T-helper 22 cell (primary cell): ENCODE measurements around the gene MYL7.
"Not testable (repeated sequence)": the region's sequence is repeated elsewhere in the genome, so short reads cannot be mapped to it uniquely, and the experiment has no call there.

Experiments used
- DNase-seq: peaks from one replicate; pipeline ENCODE4 v3.0.0-alpha.2; 2020; ENCODE audit warnings: low read depth

The MYL7 gene

DNA sequence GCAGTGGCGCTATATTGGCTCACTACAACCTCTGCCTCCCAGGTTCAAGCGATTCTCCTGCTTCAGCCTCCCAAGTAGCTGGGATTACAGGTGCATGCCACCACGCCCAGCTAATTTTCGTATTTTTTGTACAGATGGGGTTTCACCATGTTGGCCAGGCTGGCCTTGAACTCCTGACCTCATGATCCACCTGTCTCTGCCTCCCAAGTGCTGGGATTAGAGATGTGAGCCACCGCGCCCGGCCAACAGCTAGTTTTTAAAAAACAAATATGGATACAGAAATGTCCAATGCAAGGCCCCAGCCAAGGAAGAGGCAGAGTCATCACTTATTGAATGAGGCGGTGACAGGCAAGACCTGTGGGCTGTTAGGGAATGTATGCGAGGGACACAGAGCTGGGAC is 30.8 kb upstream of the MYL7 start:
- DNase-seq: not testable (repeated sequence)

DNA sequence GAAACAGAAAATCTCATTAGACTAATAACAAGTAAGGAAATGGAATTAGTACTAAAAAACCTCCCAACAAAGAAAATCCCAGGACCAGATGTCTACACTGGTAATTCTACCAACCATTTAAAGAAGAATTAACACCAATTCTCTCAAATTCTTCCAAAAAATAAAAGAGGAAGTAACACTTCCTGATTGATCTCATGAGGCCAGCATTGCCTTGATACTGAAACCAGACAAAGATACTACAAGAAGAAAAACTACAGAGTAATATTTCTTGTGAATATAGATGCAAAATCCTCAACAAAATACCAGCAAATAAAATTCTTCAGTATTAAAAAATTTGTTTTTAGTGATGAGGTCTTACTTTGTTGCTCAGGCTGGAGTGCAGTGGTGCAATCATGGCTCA is 26.8 kb upstream of the MYL7 start:
- no peak for DNase-seq

DNA sequence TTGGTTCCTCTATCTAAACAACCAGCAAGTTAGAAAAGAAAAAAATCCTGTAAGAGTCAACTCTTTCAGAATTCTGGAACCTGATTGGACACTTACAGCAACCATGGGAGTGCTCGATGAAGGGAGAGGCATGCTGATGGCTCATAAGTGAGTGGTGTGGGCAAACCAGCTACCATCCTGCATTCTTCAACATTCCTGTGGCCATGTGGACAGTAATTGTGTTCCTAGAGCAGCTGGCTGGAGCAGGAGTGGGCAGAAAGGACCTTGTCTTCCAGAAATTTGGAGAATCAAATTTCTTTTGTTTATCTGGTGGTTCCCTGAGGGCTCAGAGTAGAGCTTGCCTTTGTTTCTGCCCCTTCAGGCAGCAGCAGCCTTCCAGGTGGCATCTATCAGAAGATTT is 22.5 kb upstream of the MYL7 start:
- no peak for DNase-seq

DNA sequence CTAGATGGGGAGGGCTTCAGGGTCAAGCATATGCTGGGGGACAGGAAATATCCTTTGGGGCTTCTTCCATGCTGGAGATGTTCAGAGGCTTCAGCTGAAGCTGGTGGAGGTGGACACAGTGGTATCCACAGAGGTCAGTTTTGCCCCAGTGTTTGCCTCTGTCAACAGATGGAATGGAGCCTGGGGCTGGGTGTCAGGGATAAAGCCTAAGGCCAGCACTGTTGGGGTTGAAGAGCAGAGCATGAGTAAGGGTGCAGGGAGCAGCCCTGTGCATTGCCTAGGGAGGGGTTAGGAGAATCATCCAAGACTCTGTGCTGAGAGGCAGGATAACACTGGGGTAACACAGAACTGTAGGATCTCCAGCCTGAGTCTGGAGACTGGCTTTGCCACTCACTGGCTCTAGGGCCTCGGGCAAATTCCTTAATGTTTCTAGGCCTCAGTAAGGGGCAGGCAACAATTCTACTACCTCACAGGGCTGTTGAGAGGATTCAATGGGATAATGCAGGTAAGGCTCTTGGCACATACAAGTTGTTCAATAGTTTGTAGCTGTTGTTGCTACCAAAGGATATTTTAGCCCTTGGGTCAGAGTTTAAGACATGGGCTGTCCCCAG is 21.8 kb upstream of the MYL7 start:
- no peak for DNase-seq

DNA sequence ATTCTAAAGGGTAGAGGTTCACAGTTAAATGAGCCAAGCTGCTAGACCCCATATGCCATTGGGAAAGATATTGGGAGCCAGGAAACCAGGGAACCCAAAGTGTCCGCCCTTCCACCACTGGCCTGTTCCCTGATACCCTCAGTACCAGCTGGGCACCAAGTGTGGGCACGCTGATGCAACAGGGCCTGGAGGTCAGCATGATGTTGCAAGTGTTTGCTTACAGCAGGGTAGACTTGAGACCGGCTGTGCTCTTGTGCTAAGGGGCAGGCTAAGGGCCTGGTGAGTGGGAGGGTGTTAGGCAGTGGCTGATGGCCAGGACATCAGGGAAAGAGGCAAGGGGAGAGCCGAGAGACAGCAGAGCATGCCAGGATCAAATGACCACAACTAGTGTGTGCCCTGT is 21.0 kb upstream of the MYL7 start:
- no peak for DNase-seq

DNA sequence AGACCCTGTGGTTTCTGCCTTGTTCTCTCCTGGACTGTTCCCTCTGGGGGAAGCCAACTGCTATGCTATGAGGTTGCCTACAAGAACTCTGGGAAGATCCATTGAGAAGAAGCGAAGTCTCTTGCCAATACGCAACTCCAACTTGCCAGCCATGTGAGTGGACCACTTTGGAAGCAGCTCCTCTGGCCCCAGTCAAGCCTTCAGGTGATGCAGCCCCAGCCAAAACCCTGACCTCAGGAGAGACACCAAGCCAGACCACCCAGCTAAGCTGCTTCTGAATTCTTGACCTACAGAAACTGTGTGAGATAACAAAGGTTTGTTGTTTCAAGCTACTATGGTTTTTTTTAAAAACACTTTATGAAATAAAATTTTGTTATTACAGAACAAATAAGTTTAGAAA is 20.2 kb upstream of the MYL7 start:
- DNase-seq: no peak

DNA sequence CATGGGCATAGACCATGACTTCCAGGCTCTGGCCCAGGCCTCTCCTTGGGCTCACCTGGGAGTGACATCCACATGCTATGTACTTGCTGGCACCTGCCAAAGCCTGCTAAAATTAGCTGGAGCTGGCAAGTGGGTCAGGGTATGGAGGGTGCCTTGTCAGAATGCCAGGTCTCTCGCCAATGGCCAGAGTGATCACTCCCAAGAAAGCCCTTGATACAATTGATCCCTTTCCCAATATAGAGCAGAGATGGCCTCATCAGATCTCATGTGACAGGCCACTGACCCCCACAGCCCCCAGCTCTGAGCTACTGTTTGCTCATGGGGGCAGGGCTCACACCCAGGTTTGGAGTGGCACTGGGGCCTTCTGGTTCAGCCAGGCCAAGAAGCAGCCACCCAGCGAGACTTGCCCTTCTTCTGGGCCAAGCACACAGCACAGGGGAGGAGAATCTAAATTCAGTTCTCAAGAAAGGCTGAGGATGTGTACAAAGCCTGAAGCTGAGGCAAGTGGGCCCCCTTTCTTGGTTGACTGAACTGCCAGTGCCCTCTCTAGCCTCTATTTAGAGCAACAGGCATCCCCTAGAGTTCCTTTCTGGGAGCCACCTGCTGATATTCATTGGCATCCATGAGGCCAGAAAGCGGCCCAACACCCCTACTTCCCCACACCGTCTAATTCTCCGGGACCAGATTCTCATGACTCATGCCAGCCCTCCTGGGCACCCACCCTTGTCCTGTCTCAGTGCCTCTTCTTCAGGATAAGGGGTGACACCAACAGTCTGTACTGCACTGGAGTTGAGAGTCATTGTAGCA is 18.9 kb upstream of the MYL7 start:
- DNase-seq: no peak

DNA sequence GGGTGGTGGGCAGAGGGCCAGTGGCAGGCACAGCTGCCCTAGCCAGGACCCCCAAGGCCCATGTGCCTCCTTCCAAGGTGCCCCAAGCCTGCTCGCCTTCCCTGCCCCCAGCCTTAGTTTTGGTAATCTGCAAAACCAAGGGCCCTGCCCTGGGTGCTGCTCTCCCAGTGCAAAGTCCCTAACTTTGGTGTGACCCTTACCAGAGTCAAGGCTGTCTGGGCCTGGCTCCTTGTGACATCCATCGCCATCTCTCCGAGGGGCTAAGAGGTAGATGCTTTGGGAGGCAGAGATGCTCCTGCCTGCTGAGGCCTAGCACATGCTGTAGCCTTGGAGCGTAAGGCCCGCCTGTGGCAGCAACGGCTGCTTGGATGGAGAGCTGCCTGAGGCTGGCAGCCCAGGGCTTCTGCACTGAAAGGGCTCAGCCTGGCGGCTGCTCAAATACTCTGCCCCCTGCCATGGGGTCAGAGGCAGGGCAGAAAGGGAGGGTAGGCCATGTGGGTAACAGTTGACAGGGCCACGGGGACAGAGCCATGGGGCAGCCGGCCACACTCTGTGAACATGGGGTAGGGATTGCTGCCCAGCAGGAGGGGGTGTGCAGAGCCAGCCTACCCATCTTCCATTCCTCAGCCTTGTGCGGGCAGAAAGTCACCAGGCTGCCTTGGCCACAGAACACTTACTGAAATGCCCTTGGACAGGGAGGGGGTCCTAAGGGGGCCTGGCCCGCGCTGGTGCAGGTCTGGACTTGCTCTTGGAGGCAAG is 17.9 kb upstream of the MYL7 start:
- no peak for DNase-seq

DNA sequence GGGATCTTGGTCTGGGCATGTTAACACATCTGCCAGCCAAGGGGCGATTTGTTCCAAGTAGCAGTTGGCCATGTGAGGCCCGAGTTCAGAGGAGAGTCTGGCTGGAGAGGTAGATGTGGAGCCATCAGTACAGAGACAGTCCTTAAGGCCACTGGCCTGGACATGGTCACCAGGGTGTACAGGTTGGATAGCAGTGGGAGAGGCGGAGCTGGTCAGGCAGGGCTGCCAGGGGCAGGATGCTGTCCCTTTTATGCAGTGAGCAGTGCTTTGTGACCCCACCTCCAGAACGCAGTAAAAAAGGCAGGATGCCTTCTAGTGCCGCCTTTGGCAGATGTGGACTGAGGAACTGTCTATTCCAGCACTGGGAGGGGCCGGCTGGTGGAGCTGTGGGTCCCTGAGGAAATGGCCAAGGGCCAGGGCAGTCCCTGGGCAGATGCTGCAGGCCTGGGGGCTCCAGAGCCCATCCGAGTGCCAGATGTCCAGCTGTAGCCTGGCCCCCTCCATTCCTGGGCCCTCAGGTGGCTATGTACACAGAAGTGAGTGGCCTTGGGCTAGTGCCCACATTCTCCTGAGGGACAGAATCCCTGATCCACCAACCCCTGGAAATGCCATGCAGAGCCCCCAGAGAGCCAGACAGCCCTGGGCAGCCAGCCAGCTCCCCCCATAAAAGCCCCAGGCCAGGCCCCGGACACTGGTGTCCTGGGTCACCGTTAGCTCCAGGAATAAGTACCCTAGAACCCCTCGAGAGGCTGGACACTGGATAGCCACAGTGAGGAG is 17.2 kb upstream of the MYL7 start:
- DNase-seq: no peak

DNA sequence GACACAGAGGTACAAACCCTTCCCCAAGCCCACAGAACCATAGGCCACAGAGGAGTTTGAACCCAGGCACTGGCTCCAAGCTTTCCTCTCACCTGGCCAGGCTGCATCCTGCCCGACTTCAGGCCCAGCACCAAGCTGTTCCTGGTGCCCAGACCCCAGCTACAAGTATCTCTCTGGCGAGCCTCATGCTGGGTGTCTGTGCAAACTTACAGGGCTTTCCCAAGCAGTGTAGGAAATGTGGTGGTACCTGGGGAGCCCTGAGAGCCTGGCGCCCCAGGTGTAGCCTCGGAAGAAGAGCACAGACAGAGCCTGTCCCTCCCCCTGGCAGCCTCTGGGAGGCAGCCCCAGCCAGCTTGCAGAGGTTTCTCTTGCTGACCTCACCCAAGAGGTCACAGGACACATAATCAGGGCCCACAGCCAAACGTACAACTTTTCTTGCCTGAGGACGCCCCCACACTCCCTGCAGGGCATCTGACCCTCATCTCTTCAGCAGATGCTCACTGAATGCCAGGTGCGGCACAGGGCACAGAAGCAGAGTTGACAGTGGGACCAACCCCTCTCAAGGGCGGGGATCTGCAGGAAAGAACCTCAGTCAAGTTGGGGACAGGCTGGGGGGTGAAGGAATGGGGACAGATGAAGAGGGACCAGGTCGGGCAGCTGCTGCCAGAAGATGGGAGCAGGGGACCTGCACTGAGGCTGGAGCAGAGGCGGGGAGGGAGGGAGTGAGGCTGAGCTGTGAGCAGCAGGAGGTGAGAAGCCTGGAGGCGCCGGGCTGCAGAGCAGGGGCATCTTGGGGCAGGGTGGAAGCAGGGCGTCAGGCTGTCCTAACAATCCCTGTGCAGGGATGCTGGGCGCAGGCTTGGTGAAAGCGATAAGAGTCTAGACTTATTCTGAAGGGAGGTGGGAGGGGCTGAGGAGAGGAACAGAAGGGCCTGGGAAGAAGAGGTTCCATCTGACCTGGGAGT is 16.3 kb upstream of the MYL7 start:
- no peak for DNase-seq

DNA sequence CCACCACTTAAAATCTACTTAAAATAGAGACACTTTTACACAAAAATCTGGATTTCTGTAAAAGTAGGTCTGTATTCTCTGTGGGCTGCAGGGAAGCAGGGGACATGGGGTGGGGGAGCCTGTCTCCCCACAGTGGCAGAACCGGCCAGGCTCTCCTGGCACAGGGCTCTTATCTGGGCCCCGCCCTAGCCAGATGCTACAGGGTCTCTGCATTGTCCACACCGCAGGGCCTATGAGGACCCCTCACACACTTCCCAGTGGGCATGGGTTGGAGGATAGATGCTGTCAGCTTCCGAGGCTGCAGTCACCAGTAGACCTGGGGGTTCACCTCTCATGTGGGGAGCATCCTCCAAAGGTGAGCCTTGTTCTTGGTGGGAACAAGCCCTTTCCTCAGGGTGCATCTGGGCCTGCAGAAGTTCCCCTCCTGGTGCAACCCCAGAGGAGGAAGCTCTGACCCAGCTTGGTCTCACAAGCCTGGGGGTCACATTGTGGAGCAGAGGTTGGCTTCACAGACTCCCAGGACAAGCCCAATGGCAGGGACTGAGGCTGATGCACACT is 15.4 kb upstream of the MYL7 start:
- DNase-seq: no peak

DNA sequence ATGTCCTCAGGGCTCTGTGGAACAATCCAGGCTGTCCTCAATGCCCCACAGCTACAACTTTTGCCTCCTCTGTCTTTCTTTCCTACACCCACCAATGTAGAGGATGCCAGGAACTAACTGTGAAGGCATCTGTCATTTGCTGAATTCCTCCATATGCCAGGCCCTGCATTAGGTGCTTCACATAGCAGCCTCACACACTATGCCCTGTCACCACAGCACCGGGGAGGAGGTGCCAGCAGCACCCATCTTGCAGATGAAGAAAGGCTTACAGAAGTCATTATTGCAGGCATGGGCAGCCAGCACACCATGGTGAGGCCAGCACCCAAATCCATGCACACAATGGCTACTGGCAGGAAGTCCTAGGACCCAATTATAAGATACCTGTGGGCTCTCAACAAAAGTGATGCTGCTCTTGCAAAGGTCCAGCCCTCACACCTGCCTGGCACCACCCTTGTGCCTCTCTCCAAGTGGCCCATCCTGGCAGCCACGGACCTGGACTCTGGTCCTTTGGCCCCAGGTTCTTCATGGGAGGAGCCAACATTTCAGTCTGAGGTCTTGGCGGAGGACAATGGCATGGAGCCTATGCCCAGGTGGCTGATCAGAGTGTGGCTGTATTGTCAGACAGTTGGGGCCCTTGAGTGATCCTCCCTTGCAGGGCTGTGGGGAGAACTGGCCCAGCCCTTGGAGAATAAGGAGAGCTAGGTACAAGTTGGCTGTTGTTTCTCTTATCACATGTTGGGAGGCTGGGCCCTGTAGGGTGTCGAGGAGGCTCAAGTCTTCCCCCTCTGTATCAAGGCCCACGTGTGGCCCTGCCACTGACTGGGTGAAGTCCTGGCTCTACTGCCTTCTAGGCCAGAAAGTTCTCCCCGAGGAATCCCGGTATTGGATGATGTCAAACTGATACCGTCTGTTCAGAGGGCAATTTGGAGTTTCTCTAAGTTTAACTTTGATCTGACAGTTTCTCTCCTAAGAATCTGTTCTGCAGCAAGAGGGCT is 14.4 kb upstream of the MYL7 start:
- no peak for DNase-seq

DNA sequence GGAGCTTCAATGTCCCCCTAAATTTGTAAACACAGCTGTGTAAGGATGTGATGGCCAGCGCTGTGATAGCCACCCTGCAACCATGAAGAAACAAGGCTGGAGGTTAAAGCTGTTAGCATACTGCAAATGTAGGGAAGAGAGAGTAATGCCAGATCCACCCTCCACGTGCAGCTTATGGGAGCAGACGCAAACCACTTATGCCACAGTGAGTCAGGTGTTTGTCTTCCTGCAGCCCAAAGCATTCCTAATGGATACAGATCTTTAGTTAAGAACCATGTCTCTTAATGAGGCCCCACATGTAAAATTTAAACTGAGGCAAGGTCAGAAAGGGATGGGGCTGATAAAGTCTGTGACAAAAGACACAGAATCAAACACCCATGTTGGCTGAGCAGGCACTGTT is 13.6 kb upstream of the MYL7 start:
- DNase-seq: no peak

DNA sequence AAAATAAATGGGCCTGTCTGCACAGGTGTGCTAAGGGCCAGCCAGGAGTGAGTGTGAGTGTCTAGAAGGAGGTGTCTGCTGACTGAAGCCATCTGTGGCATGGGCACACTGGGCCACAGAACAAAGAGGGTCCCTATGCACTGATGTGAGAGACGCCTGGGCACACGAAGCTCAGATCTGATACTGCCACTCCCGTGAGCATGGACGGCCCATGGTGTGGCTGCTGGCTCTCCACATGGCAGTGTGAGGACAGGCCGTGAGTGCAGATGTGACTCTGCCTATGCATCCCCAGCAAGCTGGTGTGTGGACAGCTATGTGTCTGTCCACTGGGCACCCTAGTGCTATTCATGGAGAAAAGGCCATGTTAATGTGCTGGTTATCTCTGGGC is 12.8 kb upstream of the MYL7 start:
- no peak for DNase-seq

DNA sequence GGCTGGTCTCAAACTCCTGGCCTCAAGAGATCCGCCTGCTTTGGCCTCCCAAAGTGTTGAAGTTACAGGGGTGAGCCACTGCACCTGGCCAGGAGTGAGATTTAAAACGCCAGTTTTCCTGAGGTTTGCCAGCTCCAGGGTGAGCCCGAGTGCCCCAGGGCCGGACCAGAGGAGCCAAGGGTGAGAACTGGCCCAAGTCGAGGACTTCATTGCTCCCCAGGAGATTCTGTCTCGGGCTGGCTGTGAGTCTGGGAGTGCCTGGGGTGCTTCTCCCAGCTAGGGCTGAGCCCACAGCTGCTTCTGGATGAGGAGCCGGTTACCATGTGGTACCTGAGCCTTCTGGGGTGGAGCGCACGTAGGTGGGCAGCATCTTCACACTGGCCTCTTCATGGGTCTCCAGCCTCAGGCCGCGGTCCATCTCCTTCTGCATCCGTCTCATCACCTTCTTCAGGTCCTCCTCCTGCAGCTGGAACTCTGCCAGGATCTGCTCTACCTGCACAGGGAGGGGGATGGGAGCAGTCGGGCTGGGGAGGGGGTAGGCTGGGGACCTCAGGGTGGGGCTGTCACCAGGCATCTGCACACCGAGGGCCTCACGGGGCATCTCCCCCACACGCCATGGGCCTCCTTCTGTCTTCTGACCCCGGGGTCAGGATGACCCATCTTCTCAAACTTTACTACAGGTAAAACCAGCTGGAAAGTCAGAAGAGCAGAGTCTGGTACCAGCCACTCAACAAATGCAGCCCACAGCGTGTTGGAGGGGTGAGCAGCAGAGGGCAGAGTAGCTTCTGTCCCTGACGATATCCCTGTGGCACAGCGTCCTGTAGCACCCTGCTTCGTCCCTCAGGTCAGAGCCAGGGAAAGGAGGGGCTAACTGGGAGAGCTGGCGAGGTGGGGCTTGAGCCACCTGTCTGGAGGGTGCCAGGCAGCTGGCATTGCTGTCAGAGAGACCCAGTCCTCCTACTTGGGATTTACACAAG is 12.1 kb upstream of the MYL7 start:
- no peak for DNase-seq

DNA sequence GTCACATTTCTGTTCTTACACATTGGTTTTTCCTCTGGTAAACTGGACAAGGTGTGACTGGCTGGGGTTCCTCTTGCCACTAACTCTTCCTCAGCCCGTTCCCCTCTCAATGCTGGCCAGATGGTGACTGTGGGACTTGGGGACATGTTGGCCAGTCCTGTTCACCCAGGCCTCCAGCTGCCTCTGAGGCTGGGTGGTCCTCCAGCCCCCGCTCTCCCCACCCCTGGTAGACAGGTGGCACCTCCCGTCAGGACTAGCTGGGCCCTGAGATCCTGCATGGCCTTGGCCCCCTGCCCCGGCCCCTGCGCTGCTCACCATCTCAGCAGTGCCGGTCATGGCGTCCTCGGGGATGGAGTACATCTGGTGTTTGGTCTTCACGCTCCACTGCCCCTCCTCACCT is 10.8 kb upstream of the MYL7 start:
- DNase-seq: no peak

DNA sequence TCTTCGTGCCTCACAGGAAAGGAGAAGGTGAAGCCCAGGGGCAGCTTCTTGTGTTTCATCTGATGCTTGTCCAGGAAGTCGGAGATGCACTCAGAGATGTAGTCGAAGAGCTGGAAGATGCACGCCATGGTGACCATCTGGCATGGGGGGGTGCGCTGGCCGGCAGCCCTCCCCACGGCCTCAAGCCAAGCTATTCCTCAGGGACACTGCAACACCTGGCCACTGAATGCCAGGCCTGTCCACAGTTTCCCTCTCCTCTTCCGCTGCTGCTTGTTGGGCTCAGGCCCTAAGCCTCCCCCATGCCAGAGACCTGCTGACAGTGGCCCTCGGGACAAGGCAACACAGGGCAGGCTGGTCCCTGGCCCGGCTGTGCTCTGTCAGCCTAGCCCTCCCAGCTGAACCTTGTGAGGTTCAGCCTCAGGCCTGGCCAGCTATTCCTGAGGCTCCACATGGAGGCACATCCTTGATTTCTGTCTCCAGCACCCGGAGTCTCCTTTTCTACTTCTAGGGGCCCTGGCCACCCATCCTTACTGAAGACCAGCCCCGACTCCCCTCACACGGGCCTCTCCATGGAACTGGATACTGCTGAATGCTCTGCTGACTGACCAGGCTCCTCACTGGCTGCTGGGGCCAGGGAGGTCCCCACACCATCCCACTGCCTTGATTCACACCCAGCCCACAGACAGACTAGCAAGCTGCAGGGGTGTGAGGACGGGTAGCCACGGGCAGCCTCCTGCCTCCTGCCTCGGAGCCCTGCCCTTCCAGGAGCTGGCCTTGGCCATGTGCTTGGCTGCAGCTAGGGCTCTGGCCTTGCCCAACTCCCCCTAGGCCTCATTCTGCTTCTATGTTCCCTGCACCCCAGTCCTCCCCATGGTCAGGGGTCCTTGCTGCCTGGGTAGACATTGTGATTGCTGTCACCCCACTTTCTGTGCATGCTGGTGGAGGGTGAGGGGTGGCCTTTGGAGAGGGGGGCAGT is 10.1 kb upstream of the MYL7 start:
- DNase-seq: no peak
